ENCODE measurements around the gene PALD1. TPM values are rescaled to one million over a fixed set of nuclear protein-coding genes. Genes with fewer than 3 reads are reported as not detected.

The PALD1 gene
- total RNA-seq, 4 donors from 2014 or later: 5.4 to 10.9 (median 9.2) TPM

DNA sequence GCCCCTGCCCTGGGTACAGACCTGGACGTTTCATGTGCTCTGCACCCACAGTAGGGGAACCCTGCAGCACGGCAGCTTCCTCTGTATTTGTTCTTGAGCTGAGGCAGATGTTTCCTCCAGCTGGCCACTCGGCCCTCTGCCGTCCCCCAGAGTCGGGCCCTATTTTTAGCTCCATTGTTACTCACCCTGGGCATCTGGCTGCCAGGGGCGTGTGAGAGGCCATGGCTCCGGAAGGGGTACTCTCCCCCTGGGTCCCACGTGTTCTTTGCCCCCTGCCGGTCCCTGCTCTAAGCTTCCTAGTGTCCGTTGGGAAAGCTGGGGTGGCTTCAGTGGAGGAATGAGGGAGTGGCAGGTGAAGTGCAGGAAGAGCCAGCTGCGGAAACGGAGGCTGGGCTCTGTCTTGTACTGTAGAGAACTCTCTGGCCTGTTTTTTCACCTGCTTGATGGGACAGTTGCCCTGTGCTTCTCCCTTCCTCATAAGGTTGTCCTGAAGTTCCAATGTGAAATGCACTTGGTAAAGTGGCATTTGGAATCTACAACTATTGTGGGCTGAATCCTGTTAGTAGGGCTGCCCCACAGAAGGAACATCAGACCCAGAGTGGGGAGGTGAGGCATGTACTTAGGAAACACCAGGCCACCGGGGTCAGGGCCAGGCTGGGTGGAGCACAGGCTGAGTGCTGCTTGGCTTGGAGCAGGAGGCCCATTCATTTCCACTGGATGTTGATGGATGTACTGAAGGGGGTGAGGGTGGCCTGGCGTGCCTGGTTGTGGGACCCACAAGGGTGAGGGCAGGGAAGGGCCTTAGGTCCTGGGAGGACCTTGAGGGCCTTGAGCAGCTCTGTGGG is 30.6 kb downstream of the PALD1 start:
- DNase-seq (ENCODE audit: low spot score in 2 of 2): peak; percentile 15 to 30
- Histone ChIP-seq H3K4me3 (no peak overlapping the region), H3K27ac (peak overlapping the region in 2 of 4 donors; percentile 40 to 64), H3K27me3 (no peaks in the 10 kb centered on the region), H3K9me3 (no peaks in the 10 kb centered on the region), H3K36me3 (no peaks in the 10 kb centered on the region), H3K4me1 (peaks cover 0 to 48% (median 37%) of the 10 kb centered on the region in 4 donors)
- no peak for TF ChIP-seq POLR2A (IDR thresholded peaks at IDR 0.05)
- peak in 1 of 2 donors; percentile 20 for TF ChIP-seq EP300 (IDR thresholded peaks at IDR 0.05)
- TF ChIP-seq, protein P1, sequence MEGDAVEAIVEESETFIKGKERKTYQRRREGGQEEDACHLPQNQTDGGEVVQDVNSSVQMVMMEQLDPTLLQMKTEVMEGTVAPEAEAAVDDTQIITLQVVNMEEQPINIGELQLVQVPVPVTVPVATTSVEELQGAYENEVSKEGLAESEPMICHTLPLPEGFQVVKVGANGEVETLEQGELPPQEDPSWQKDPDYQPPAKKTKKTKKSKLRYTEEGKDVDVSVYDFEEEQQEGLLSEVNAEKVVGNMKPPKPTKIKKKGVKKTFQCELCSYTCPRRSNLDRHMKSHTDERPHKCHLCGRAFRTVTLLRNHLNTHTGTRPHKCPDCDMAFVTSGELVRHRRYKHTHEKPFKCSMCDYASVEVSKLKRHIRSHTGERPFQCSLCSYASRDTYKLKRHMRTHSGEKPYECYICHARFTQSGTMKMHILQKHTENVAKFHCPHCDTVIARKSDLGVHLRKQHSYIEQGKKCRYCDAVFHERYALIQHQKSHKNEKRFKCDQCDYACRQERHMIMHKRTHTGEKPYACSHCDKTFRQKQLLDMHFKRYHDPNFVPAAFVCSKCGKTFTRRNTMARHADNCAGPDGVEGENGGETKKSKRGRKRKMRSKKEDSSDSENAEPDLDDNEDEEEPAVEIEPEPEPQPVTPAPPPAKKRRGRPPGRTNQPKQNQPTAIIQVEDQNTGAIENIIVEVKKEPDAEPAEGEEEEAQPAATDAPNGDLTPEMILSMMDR (IDR thresholded peaks at IDR 0.05): no peak
- WGBS, 2 donors: 37 to 42% methylated on average over 13 of the region's 14 CpGs

DNA sequence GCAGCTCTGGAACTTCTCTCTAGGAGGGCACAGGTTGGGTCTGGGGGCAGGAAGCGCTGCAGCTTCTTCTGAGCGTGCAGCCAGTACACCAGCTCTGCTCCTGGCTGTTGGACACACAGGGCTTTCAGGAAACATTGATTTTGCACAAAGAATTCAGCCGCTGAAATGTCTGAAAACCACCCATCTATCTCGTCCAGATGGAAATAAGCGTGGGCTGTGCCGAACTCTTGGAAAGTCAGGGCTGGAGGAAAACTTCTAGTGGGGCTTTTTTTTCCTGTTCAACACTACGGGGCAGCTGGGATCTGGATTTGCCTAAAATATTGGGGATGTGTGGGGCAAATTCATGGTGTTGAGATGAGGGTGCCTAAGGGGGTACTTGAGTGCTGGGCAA is 31.2 kb downstream of the PALD1 start:
- DNase-seq (ENCODE audit: low spot score in 2 of 2): no peak
- TF ChIP-seq EP300 (IDR thresholded peaks at IDR 0.05) (no peak), POLR2A (IDR thresholded peaks at IDR 0.05) (no peak)
- TF ChIP-seq, protein P1 (IDR thresholded peaks at IDR 0.05): no peak
- H3K4me1 ChIP-seq: peaks cover 0 to 54% (median 39%) of the 10 kb centered on the region in 4 donors
- WGBS, 2 donors: 61 to 74% methylated on average over 7 of the region's 7 CpGs
- H3K4me3 ChIP-seq: no peak overlapping the region
- peak overlapping the region in 2 of 4 donors; percentile 40 to 64 for H3K27ac ChIP-seq
- H3K27me3 ChIP-seq: no peaks in the 10 kb centered on the region
- no peaks in the 10 kb centered on the region for H3K9me3 ChIP-seq
- no peaks in the 10 kb centered on the region for H3K36me3 ChIP-seq

DNA sequence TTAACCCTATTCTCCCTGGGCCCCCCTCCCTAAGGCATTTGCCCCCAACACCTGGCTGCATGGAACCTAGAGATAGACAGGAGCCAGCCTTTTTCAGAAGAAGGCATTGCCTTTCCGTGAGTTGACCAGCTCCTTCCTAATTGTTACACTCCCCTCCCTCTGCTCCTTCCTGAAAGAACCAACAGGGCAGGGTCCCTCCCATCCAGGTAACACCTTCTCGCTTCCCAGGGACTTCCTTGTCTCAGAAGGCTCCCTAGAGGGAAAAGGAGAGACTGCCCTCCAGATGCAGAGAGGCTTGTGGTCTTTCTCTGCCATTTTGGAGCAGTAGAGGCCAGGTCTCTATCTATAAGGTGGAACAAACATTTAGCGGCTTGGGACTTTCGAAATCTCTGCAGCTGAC is 31.9 kb downstream of the PALD1 start:
- Histone ChIP-seq H3K9me3 (no peaks in the 10 kb centered on the region), H3K4me3 (no peak overlapping the region), H3K4me1 (peaks cover 0 to 61% (median 39%) of the 10 kb centered on the region in 4 donors), H3K27ac (peak overlapping the region in 1 of 4 donors; percentile 64), H3K27me3 (no peaks in the 10 kb centered on the region), H3K36me3 (no peaks in the 10 kb centered on the region)
- TF ChIP-seq, protein P1 (IDR thresholded peaks at IDR 0.05): no peak
- TF ChIP-seq POLR2A (IDR thresholded peaks at IDR 0.05) (no peak), EP300 (IDR thresholded peaks at IDR 0.05) (no peak)
- DNase-seq (ENCODE audit: low spot score in 2 of 2): no peak
- WGBS, 2 donors: 90 to 94% methylated on average over 4 of the region's 4 CpGs

DNA sequence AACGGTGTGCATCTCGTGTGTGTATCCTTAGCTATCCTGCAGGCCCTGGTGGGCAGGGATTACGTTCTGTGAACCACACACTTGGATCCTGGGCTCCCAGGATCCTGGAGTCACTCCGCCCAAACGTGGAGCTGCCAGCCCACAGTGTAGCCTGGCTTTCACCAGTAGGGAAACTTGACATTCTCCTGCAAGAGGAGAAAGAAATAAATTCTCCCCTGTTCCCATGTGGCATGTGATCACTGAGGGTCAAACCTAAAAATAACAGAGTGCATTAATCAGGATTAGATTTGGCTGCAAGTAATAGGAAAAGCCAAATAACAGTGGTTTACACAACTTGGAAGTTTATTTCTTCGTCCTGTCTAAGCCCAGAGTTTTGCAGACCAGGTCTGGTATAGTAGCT is 32.3 kb downstream of the PALD1 start:
- TF ChIP-seq EP300 (IDR thresholded peaks at IDR 0.05) (no peak), POLR2A (IDR thresholded peaks at IDR 0.05) (no peak)
- TF ChIP-seq, protein P1 (IDR thresholded peaks at IDR 0.05): no peak
- H3K27ac ChIP-seq: no peak overlapping the region
- no peak overlapping the region for H3K4me3 ChIP-seq
- H3K4me1 ChIP-seq: peaks cover 0 to 61% (median 39%) of the 10 kb centered on the region in 4 donors
- 51 to 71% methylated on average over 6 of the region's 6 CpGs for WGBS, 2 donors
- H3K36me3 ChIP-seq: no peaks in the 10 kb centered on the region
- no peaks in the 10 kb centered on the region for H3K27me3 ChIP-seq
- H3K9me3 ChIP-seq: no peaks in the 10 kb centered on the region
- DNase-seq (ENCODE audit: low spot score in 2 of 2): no peak

DNA sequence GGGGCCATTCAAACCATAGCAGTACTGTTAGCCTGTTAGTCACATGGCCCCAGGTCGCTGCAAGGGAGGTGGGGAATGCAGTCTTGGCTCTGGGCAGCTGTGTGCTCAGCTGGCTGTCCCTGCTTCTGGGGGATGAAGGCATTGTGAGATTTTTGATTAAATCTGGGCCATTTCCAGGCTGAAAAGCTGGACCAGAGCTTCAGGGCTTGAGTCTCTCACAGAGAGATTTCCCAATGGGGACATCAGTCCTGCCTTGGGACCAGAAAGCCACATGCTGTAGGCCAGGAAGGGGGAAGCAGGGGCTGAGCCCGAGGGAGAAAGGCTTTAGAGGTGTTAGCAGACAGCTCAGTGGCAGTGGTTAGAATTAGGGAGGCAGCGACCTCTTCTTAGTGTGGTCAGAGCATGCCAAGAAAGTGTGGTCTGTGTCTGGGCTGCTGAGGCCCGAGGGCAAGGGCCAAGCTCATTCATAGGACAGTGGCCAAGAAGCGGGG is 33.6 kb downstream of the PALD1 start:
- WGBS, 2 donors: 32 to 34% methylated on average over 5 of the region's 5 CpGs
- H3K36me3 ChIP-seq: no peaks in the 10 kb centered on the region
- DNase-seq (ENCODE audit: low spot score in 2 of 2): no peak
- H3K4me3 ChIP-seq: no peak overlapping the region
- peaks cover 0 to 61% (median 39%) of the 10 kb centered on the region in 4 donors for H3K4me1 ChIP-seq
- H3K9me3 ChIP-seq: no peaks in the 10 kb centered on the region
- H3K27ac ChIP-seq: no peak overlapping the region
- no peaks in the 10 kb centered on the region for H3K27me3 ChIP-seq
- TF ChIP-seq POLR2A (IDR thresholded peaks at IDR 0.05) (no peak), EP300 (IDR thresholded peaks at IDR 0.05) (no peak)
- TF ChIP-seq, protein P1 (IDR thresholded peaks at IDR 0.05): no peak

Measured in tibial nerve (tissue), 4 donors.